Activated CD8-positive, alpha-beta T cell treated with anti-CD3 and anti-CD28 coated beads for 36 hours (primary cell): ENCODE data around the gene SMG7. TPM values are rescaled to one million over a fixed set of nuclear protein-coding genes. Genes with fewer than 3 reads are reported as not detected.
A peak's percentile ranks its signal among the peaks of the same experiment; 100 is the strongest.

ENCODE experiments used
- ATAC-seq: fragments of 200-7000 bp; cut with Tn5 transposase; one replicate; pipeline ENCODE4 v1.10.0; 2021; ENCODE audit warnings: mild to moderate bottlenecking, moderate library complexity
- CTCF ChIA-PET: fragments of 350-600 bp; sonication (Branson Sonifier 250); formaldehyde crosslinking; loops from one replicate; lab custom pipeline; 2021; ENCODE audit warnings: antibody characterized with exemption; lab: Charles Lee
- POLR2A ChIA-PET: fragments of 350-600 bp; sonication (Branson Sonifier 250); formaldehyde crosslinking; loops from one replicate; lab custom pipeline; 2021; ENCODE audit warnings: antibody characterized with exemption; lab: Charles Lee
- DNase-seq: peaks from one replicate; pipeline ENCODE4 v3.0.0-alpha.2; 2020
- H3K27ac Mint-ChIP-seq: one replicate; pipeline ENCODE4 v1.8.0; 2021; ENCODE audit warnings: mild to moderate bottlenecking, mixed read lengths
- H3K27me3 Mint-ChIP-seq: one replicate; pipeline ENCODE4 v1.8.0; 2021; ENCODE audit warnings: mixed read lengths
- H3K36me3 Mint-ChIP-seq: one replicate; pipeline ENCODE4 v1.8.0; 2021; ENCODE audit warnings: low read depth, mixed read lengths
- H3K4me1 Mint-ChIP-seq: one replicate; pipeline ENCODE4 v1.8.0; 2021; ENCODE audit warnings: low read depth, mixed read lengths
- H3K4me3 Mint-ChIP-seq: one replicate; pipeline ENCODE4 v1.8.0; 2021; ENCODE audit warnings: mild to moderate bottlenecking, moderate library complexity, mixed read lengths
- H3K9me3 Mint-ChIP-seq: one replicate; pipeline ENCODE4 v1.8.0; 2021; ENCODE audit warnings: mixed read lengths
- CTCF ChIP-seq: fragments of 200-600 bp; IDR thresholded peaks from one replicate; pipeline ENCODE4 v1.8.0; 2022; ENCODE audit warnings: antibody characterized with exemption, mild to moderate bottlenecking
- intact Hi-C: fragments of 100-400 bp; cut with micrococcal nuclease; formaldehyde crosslinking; loops from one replicate; pipeline ENCODE4 v1.10.0; 2022
- total RNA-seq, 2 experiments: library from RNA; stranded (reverse); gene quantifications; one replicate each; pipeline ENCODE4 v1.2.3, GENCODE V29; 2021

The SMG7 gene
- total RNA-seq, 2 experiments from 2014 or later, result 59.2 to 59.5 TPM

GRCh38 chr1:183477986-183478781, 5.9 kb downstream of the SMG7 start:
- Mint-ChIP-seq H3K27me3 (no peaks in the 10 kb centered on the region), H3K36me3 (peaks cover 9% of the 10 kb centered on the region), H3K27ac (peak overlapping the region; percentile 88), H3K9me3 (no peaks in the 10 kb centered on the region), H3K4me1 (peaks cover 60% of the 10 kb centered on the region), H3K4me3 (peak overlapping the region; percentile 50)
- no peak for TF ChIP-seq CTCF
- intact Hi-C loops, result loop anchor here (10.0 kb wide), 1 partner anchor 67 kb away; no protein-coding TSS in a partner anchor
- DNase-seq (no peak), ATAC-seq (peak; percentile 80)
- POLR2A ChIA-PET, result interaction anchor here (1.2 kb wide), 1 partner anchor 157 kb away, joined by 3 read pairs; no protein-coding TSS in a partner anchor
- CTCF ChIA-PET, result interaction anchor here (0.7 to 1.1 kb wide), 2 partner anchors 9 to 14 kb away, joined by 3 to 4 read pairs; no protein-coding TSS in a partner anchor

GRCh38 chr1:183480971-183481441, 8.7 kb downstream of the SMG7 start:
- ChIA-PET POLR2A (no interaction called here), CTCF (no interaction called here)
- DNase-seq (no peak), ATAC-seq (no peak)
- Mint-ChIP-seq H3K9me3 (no peaks in the 10 kb centered on the region), H3K27me3 (no peaks in the 10 kb centered on the region), H3K27ac (peak overlapping the region; percentile 14), H3K4me1 (peaks cover 61% of the 10 kb centered on the region), H3K4me3 (no peak overlapping the region), H3K36me3 (peaks cover 3% of the 10 kb centered on the region)
- TF ChIP-seq CTCF, result no peak
- intact Hi-C loops, result no loop called here

GRCh38 chr1:183483224-183483623, 10.9 kb downstream of the SMG7 start:
- Mint-ChIP-seq H3K9me3 (no peaks in the 10 kb centered on the region), H3K27ac (no peak overlapping the region), H3K36me3 (peaks cover 12% of the 10 kb centered on the region), H3K4me3 (no peak overlapping the region), H3K4me1 (peaks cover 72% of the 10 kb centered on the region), H3K27me3 (no peaks in the 10 kb centered on the region)
- POLR2A ChIA-PET, result no interaction called here
- no peak for DNase-seq
- no peak for ATAC-seq
- intact Hi-C loops, result no loop called here
- CTCF ChIA-PET, result no interaction called here
- TF ChIP-seq CTCF, result no peak

- Mint-ChIP-seq H3K27ac (no peak overlapping the region), H3K9me3 (no peaks in the 10 kb centered on the region), H3K36me3 (peaks cover 11% of the 10 kb centered on the region), H3K4me3 (no peak overlapping the region), H3K27me3 (no peaks in the 10 kb centered on the region), H3K4me1 (peaks cover 67% of the 10 kb centered on the region)
- ATAC-seq (no peak), DNase-seq (no peak)
- ChIA-PET POLR2A (interaction anchor here (0.5 kb wide), 1 partner anchor 11 kb away, joined by 3 read pairs; no protein-coding TSS in a partner anchor), CTCF (interaction anchor here (1.6 kb wide), 1 partner anchor 8 kb away, joined by 3 read pairs; no protein-coding TSS in a partner anchor)
- intact Hi-C loops, result no loop called here
- no peak for TF ChIP-seq CTCF
Measured at GRCh38 chr1:183484254-183484653, 12.0 kb downstream of the SMG7 start.

- Mint-ChIP-seq H3K4me3 (no peak overlapping the region), H3K36me3 (peaks cover 13% of the 10 kb centered on the region), H3K4me1 (peaks cover 66% of the 10 kb centered on the region), H3K27me3 (no peaks in the 10 kb centered on the region), H3K9me3 (no peaks in the 10 kb centered on the region), H3K27ac (no peak overlapping the region)
- no peak for TF ChIP-seq CTCF
- intact Hi-C loops, result no loop called here
- CTCF ChIA-PET, result interaction anchor here (1.6 kb wide), 1 partner anchor 9 kb away, joined by 3 read pairs; no protein-coding TSS in a partner anchor
- ATAC-seq (no peak), DNase-seq (no peak)
- POLR2A ChIA-PET, result interaction anchor here (0.5 kb wide), 1 partner anchor 12 kb away, joined by 3 read pairs; no protein-coding TSS in a partner anchor
Measured at GRCh38 chr1:183484851-183485250, 12.6 kb downstream of the SMG7 start.
